GM03348 (cell line): ENCODE data around the gene SMR3A.

ENCODE experiments used
- DNase-seq: peaks from one replicate; pipeline ENCODE4 v3.0.0; 2012; ENCODE audit warnings: low spot score

The SMR3A gene

DNA sequence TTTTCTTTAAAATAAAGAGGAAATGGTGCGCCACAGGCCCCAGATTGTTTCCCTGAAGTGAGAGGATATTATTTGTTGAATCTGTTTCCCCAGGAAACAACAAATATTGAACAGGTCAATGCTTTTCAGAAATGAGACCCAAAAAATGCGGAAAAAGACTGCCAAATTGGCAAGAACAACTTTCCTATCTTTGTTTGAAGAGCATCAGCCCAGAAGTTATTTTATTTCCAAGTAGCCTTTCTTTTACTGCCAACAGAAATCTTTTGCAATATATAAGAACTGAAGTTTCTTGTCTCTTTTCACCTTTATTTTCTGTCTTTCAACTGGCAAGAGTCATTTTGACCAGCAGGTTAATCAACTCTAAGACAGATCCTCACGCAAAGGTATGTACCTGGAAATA is at the start of gene SMR3A:
SMR3A (plus strand) TSS at position 301 of the 400 bp plus-strand sequence. CDS start 1,356 bp downstream, outside the sequence.
- DNase-seq = no peak

DNA sequence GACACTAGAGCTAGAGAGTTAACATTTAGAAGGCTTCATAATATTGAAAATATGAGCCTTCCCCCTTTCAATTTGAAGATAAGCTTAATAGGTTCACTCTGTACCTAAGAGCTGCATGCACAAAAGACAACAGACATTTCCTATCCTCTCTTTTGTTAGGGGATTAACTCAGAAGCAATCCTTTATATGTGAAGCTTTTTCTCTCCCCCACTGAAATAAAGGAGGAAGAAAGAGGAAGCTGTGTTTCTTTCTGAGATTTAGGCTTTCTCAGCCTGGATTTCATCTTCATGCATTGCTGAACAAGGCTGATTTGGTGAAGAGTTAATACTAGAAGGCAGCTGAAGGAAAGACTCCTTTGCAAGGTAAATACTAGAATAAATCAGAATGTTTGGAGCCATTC is 46.8 kb upstream of the SMR3A start:
- no peak for DNase-seq

DNA sequence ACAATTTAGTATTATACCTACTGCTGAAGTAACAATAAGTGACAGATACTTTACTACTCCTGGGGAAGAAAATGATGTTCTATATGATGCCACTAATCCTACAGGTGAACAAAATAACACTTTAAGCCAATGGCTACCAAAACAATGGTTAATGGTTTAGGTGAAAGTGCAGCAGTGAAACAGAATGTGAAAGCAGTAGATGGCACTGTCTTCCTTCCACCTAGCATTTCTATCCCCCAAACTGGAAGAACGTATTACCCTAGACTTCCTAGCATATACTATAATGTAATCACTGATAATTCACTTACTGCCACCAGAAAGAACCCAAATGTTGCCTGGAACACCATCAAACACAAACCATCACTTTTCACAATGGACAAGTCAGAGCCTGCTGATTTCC is 44.6 kb upstream of the SMR3A start:
- no peak for DNase-seq

DNA sequence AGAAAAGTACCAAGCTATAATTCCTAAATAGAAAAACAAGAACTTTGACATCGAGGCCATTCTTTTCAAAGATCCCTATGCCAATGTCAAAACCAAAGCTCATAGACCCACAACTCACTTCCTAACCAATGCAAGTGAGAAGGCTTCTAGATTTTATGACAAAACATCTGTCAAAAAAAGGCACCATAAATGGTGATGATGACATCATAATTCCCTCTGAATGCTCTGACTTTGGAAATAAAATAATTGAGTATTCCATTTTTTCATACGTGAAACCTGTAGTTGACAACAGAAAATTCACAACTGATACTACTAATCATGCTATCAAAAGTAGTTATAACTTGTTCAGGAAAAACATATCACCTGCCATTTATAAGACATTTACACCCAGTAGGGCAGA is 34.5 kb upstream of the SMR3A start:
- no peak for DNase-seq

DNA sequence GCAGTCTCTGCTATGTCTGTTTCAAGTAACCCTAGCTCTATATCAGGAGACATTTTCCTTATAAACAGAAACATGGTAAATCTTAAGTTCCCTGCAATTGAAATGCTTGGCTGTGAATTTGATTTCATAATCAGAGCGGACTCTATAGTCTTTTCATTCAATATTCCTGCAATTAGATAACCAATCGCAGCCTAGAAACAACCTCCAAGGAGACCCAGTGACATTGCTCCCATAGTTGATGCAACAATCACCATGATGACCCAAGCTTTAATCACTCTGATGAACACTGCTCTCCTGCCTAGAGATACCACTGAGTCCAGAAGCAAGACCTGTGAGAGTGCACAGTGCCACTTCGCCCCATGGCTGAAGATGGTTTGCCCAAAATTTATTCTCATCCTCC is 25.9 kb upstream of the SMR3A start, which contains the start of gene CABS1:
CABS1 (plus strand) TSS at position 301 of the 400 bp plus-strand sequence; CDS start at position 360, 59 bp downstream.
- DNase-seq = no peak

DNA sequence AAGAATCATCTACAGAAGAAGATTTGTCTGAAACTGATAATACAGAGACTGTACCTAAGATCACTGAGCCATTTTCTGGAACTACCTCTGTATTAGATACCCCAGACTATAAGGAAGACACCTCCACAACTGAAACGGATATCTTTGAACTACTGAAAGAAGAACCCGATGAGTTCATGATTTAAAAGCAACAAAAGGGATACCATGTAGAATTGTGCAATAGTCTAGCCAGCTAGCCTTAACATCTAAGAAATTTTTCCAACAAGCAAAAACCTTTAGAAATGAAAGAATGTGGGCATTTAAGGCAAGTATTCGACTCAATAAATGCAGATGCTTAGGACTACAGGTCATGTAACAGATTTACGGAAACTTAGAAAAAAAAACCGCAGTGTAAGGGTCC is 24.5 kb upstream of the SMR3A start:
- DNase-seq = no peak

DNA sequence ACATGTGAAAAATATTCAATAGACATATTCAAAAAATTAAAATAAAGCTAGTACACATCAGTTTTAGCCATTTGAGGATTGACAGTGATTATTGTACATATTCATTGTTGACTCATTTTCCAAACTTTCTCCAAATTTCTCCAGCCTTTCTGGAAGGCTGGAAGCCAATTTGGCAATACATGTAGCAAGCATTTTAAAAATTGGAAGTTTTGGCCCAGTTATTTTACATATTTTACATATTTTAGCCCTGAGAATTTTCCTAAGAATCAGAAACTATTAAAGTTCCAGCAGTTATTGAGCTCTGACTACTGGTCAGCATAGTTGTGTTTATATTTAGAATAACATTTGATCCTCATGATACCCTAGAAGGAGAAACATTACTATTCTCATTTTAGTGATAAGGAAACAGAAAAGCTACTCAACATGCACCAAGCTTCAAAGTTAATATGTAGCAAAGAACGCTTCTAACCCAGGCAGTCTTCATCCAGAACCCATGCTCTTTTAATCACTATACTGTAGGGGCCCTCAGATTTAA is 22.6 kb upstream of the SMR3A start:
- no peak for DNase-seq

DNA sequence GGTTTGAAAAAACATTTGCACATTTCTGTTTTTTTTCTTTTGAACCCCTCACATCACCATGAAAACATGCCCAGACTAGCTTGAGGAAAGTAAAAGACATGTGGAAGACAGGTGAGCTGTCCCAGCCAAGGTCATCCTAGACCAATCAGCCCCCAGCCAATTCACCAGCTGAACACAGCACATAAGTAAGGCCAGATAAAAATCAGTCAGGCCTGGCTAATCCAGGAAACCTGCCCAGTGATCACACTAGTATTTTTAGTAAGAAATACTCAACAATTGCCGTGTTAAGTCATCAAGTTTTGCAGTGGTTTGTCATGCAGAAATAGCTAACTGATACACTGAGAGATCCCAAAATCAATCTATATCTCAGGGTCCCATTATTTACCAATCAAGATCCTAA is 4.4 kb upstream of the SMR3A start:
- no peak for DNase-seq

DNA sequence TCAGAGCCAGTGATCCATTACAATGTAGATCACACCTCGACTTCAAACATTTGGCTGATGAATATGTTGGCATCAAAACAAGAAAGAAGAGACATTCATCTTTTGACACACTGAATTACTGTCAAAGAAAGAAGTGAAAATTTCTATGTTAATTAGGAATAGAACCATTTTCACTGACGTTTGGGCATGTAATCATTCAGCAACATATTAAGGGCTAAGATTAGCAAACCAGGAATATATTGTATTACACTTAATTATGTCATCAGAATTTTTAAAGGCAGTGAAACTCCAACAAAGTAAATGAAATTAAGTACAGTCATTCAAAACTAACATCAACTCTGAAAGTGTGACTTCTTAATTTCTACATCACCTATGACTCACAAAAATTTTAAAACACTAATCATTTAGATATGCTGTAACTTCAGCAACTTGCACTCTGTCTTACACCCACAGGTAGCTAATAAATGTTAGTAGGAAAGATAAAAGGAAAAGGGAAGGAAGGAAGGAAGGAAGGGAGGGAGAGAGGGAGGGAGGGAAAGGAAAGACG is 1.4 kb upstream of the SMR3A start:
- DNase-seq = no peak

DNA sequence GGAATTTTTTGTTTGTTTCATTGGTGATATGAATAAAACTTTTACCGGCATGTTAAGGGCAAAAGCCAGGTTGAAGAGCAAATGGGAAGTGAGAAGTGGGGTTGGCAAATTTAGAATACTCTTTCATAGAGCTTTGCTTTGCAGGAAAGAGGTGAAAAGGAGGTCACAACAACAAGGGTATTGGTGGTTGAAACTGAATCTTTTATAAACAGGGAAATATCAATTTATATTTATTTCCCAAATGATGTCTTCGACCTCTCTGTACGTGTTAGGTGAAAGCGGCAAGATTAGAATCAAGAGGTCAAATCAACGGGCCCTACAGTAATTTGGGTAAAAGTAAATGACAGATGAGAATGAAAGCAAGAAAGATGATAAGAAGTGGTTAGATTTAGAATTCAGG is 3.4 kb downstream of the SMR3A start:
- no peak for DNase-seq

DNA sequence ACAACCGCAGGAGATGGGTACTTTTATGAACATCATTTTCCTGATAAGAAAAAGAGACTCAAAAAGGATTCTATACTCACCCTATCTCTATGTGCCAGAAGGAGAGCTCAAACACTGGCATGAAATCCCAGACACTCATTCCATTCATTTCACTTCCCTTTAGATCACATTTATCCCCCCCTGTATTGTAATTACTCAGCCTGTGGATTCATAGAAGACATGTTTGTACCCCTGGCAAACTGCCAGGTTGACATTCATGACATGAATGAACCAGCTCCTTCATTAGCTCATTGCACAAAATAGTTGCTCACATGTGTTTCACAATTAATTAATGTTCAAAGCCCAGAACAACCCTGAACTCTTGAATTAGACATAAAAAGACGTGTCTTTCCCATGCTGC is 4.9 kb downstream of the SMR3A start:
- DNase-seq = no peak

DNA sequence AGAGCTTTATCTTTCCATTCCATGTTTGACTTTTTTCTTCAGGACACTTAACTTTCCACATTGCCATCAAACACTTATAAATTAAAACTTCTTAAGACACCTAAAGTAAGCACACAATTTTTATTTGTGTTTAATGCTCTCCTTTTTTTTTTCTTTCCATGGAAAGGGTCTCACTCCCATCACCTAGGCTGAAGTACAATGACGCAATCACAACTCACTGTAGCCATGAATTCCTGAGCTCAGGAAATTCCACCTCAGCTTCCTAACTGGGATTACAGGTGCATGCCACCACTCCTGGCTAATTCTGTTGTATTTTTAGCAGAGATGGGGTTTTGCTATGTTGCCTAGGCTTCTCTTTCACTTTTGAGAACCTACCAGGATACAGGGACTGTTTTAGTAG is 7.3 kb downstream of the SMR3A start:
- DNase-seq = no peak

DNA sequence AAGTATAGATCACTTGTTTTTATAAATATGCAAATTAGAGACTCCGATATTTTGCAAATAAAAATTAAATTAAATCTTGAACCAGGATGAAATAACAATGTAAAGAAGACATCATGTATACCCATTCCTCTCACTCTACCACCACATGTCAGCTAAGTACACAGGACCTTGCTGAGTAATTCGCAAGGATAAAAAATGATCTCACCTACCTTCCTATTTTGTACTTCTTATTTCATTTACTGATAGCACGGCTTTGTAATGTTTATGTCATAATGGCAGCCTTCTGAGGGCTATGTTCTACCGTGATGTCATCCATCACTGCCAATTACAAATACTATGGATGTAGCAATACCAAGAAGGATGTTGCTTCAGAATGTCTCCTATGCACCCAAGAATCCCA is 11.4 kb downstream of the SMR3A start:
- DNase-seq = no peak

DNA sequence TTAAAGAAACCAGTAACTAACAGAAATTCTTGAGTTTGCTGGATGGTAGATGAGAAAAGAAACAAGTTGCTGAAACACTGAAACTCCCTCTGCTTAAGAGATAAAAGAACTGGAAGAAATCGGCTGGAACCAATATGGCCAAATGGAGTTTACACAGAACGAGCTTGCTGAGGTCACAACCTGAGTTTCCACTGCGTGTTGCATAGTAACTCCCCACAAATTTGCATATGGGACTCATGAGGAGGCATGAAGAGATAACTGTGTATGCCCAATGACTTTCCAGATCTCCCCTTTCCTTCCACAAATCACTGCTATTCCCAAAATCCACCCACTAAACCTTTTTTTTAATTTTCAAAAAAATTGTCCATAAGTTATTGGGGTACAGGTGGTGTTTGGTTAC is 12.2 kb downstream of the SMR3A start:
- no peak for DNase-seq

DNA sequence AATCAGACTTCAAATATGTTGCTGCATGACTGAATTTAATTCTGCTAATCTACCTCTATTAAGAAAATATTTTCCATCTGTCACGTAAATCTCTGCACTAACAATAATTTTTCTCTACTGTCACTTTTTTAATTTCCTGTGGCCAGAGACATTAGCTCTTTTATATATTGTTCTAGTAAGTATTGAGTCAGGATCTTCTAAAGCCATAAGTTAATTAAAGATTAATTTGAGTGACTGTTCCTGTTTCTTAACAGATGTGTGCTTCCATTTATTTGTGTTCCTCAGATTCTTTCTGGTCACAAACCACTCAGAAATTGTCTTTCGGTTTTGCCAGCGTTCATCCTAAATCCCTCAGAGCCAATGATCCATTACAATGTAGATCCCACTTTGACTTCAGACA is 20.0 kb downstream of the SMR3A start:
- no peak for DNase-seq

DNA sequence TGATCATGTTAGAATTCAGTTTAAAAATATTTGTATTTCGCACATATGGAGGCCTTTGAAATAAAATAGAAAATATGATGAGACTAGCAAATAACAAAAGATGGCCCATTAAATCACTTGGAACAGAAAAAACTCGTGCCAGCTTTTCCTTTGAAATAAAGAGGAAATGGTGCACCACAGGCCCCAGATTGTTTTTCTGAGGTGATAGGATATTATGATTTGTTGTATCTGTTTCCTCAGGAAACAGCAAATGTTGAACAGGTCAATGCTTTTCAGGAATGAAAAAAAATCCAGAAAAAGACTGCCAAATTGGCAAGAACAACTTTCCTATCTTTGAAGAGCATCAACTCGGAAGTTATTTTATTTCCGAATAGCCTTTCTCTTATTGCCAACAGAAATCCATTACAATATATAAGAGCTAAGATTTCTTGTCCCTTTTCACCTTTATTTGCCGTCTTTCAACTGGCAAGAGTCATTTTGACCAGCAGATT is 22.2 kb downstream of the SMR3A start, which contains the start of gene SMR3B:
SMR3B (plus strand) TSS at position 441 of the 491 bp plus-strand sequence. CDS start 1,380 bp downstream, outside the sequence.
- DNase-seq = no peak

DNA sequence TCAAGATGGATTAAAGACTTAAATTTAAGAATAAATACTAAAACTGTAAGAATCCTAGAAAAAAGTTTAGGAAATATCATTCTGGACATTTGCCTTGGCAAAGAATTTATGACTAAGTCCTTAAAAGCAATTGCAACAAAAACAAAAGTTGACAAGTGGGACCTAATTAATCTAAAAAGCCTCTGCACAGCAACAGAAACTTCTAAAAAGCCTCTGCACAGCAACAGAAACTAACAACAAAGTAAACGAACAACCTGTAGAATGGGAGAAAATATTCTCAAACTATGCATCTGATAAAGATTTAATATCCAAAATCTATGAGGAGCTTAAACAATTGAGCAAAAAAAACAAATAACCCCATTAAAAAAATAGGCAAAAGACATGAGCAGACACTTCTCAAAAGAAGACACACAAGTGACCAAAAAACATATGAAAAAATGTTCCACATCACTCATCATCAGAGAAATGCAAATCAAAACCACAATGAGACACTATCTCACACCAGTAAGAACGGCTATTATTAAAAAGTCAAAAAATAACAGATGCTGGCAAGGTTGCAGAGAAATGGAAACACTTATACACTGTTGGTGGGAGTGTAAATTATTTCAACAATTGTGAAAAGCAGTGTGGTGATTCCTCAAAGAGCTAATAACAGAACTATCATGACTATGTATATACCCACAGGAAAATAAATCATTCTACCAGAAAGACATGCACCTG is 31.7 kb downstream of the SMR3A start:
- no peak for DNase-seq

DNA sequence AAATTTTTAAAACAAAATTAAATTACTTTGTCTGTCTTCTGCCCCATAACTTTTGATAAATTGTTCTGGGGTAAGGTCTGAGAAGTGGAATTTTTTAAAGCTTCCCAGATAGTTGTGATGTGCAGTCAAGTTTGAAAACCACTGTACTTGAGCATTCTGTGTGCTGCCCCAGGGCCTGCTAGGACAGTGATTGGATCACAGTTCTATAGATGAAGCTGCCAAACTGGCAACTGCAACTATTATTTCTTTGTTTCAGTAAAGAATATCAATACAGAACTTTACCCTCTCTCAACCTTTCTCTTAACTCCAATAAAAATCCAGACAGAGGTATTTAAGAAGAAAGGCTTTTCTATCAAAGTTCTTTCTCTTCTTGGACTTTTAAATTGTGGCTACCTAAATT is 37.0 kb downstream of the SMR3A start, which contains the start of gene OPRPN:
OPRPN (plus strand) TSS at position 361 of the 400 bp plus-strand sequence. CDS start 1,346 bp downstream, outside the sequence.
- DNase-seq = no peak

DNA sequence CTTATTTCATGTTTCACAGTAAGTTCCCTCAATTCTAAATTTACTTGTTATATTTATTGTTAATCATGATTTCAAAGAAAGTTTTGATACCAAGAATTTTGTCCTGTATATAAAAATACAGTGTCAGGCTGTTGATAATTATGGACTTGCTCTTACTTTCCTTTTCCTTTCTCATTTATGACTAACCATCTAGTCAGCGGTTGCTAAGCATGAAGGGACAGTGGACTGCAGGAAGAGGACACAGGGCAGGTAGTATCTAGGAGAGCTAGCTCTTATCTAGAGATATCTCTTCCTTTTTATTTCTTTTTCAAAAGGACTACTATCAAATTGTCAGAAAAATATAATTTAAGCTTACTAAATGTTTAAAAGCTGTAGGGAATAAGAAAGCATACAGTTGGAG is 38.8 kb downstream of the SMR3A start:
- DNase-seq = no peak

DNA sequence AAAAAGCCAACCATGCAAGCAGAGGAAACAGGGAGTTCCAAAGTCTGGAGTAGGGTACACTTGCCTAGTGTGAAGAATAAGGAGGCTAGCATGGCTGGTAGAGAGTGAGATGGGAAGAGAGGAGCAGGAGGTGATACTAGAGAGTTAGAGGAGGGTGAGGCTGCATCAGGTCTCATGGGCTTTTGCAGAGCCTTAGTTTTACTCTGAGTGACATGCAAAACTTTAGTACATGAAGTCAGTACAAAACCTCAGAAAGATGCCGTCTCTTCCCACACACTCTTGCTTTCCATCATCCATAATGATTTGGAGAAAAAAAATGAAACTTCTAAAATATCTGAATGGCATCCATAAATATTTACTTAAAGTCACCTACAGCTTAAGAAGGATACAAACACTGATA is 42.2 kb downstream of the SMR3A start:
- DNase-seq = no peak

DNA sequence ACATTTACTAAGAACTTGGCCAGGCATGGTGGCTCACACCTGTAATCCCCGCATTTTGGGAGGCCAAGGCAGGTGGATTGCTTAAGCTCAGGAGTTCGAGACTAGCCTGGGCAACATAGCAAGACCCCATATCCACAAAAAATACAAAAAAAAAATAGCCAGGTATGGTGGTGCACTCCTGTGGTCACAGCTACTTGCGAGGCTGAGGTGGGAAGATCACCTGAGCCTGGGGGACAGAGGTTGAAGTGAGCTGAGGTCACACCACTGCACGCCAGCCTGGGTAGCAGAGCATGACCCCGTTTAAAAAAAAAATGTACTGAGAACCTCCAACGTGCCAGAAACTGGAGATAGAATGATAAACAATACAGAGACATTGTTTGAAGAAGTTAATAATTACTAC is 45.2 kb downstream of the SMR3A start:
- no peak for DNase-seq
